NT2/D1 (cell line): ENCODE results near the gene FNDC3B.

Source experiments
- SUZ12 ChIP-seq: IDR thresholded peaks from 2 replicates; pipeline ENCODE4 v1.6.1; 2011; ENCODE audit not compliant: insufficient read length, insufficient read depth; ENCODE audit errors: extremely low read depth
- YY1 ChIP-seq: IDR thresholded peaks from 2 replicates; pipeline ENCODE4 v1.6.1; 2011; ENCODE audit not compliant: insufficient read length, insufficient read depth
- ZNF274 ChIP-seq: IDR thresholded peaks from 2 replicates; pipeline ENCODE4 v1.6.1; 2011; ENCODE audit warnings: mild to moderate bottlenecking, low read depth, low read length

DNA sequence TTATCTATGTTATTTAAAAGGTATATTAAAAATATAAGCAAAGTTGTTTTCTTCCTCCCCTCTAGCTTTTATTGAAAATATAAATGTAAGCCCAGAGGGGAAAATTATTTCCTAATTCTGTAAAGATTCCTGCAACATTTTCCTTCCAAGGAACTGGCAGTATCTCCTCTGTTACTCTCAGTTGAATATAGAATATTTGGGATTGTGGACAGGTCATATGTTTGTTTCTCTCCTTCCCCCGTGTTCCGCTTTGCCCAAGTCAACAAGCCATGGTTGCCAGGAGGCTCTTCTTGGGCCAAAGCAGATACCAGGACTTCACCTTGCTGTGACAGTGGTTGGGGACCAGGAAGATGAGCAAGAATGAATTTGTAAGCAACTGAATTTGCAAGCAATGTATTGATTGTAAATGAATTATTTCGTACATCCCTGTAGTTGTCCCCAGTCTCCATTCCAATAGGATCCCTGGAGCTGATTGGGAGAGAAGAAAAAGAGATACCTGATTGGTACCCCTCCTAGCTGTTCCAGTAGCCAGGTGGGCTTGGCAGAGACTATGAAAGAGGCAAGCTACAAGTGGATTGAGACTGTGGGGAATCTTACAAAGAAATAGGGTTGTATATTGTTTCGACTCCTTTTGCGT is 130.8 kb downstream of the FNDC3B start:
- TF ChIP-seq ZNF274 (no peak), YY1 (no peak), SUZ12 (no peak)
